HG03558 (cell line): ENCODE measurements around the gene DIP2A.

ENCODE experiments used
- ATAC-seq: cut with Tn5 transposase; IDR thresholded peaks from one replicate; pipeline ENCODE4 v1.9.1; 2021; ENCODE audit warnings: moderate number of reproducible peaks; ENCODE audit not compliant: unreplicated experiment; ENCODE audit errors: extremely low read depth

The DIP2A gene

GRCh38 chr21:46610018-46610701 lies 151.5 kb downstream of the DIP2A start:
- ATAC-seq, result no peak

- no peak for ATAC-seq
These were observed 154.7 kb downstream of the DIP2A start for GRCh38 chr21:46613391-46613790.

DNA sequence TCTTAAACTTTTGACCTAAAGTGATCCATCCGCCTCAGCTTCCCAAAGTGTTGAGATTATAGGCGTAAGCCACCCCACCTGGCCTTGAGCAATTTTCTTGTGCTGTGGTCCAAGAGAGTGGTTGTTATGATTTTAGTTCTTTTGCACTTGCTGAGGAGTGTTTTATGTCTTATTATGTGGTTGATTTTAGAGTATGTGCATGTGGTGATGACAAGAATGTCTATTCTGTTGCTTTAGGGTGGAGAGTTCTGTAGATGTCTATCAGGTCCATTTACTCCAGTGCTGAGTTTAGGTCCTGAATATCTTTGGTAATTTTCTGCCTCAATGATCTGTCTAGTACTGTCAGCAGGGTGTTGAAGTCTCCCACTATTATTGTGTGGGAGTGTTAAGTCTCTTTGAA lies 157.4 kb downstream of the DIP2A start:
- no peak for ATAC-seq

DNA sequence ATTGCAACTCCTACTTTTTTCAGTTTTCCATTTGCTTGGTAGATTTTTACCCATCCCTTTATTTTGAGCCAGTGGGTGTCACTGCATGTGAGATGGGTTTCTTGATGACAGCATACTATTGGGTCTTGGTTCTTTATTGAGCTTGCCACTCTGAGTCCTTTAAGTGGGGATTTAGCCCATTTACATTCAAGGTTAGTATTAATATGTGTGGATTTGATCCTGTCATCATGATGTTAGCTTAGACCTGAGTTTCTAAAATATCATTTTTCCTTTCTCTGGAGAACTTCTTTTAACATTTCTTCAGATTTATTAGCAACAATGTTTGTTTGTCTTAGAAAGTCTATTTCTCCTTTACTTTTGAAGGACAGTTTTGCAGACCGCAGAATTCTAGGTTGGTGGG lies 158.0 kb downstream of the DIP2A start:
- ATAC-seq, result no peak

DNA sequence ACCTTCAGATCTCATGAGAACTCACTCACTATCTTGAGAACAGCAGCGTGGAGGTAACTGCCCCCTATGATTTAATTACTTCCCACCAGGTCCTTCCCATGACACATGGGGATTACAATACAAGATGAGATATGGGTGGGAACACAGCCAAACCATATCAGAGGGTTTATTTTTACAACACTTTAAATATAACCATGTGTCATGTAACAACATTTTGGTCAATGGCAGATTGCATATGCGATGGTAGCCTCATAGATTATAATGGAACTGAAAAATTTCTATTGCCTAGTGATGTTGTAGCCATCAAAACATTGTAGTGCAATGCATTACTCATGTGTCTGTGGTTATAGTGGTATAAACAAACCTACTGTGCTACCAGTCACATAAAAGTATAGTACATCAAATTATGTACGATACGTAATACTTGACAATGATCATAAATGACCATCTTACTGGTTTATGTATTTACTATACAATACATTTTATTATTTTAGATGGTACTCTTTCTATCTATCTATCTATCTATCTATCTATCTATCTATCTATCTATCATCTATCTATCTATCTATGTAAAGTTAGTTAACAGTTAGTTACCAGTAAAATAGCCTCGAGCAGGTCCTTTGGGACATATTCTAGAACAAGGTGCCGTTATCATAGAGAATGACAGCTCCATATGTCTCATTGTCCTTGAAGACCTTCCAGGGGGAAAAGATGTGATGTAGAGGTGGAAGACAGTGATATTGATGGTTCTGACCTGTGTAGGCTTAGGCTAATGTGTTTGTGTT lies 158.8 kb downstream of the DIP2A start:
- ATAC-seq, result no peak

- ATAC-seq, result no peak
These were observed 160.2 kb downstream of the DIP2A start for GRCh38 chr21:46618738-46619379.
